Adipocyte (in vitro differentiated cells): ENCODE results near the gene AVPR2.

Experiments used
- DNase-seq: peaks from one replicate; pipeline ENCODE4 v3.0.0-alpha.2; 2015; ENCODE audit warnings: low read depth
- H3K27me3 ChIP-seq: replicated peaks from 2 replicates; pipeline ENCODE4 v1.7.0; 2013; ENCODE audit warnings: mild to moderate bottlenecking, low read length, moderate library complexity; ENCODE audit not compliant: control insufficient read depth, insufficient read depth
- H3K36me3 ChIP-seq: 2 replicates; pipeline ENCODE4 v1.7.0; 2013; ENCODE audit warnings: low read length, mild to moderate bottlenecking, moderate library complexity; ENCODE audit not compliant: control insufficient read depth, insufficient read depth, severe bottlenecking
- H3K4me1 ChIP-seq: 2 replicates; pipeline ENCODE4 v1.7.0; 2013; ENCODE audit warnings: mild to moderate bottlenecking, low read length, moderate library complexity; ENCODE audit not compliant: control insufficient read depth, insufficient read depth
- H3K4me3 ChIP-seq: 2 replicates; pipeline ENCODE4 v1.7.0; 2013; ENCODE audit warnings: mild to moderate bottlenecking, low read length, moderate library complexity
- H3K9ac ChIP-seq: 2 replicates; pipeline ENCODE4 v1.7.0; 2013; ENCODE audit warnings: mild to moderate bottlenecking, low read length, moderate library complexity
- H3K9me3 ChIP-seq: 2 replicates; pipeline ENCODE4 v1.7.0; 2013; ENCODE audit warnings: mild to moderate bottlenecking, low read length, moderate library complexity; ENCODE audit not compliant: control insufficient read depth

The AVPR2 gene

GRCh38 chrX:153865685-153866084, 38.8 kb upstream of the AVPR2 start:
- Histone ChIP-seq H3K27me3 (peaks cover 40% of the 10 kb centered on the region), H3K9ac (no peak overlapping the region), H3K4me3 (no peak overlapping the region), H3K9me3 (no peaks in the 10 kb centered on the region), H3K36me3 (no peaks in the 10 kb centered on the region), H3K4me1 (no peaks in the 10 kb centered on the region)
- no peak for DNase-seq

- H3K9ac ChIP-seq, result no peak overlapping the region
- H3K36me3 ChIP-seq, result no peaks in the 10 kb centered on the region
- no peaks in the 10 kb centered on the region for H3K4me1 ChIP-seq
- H3K4me3 ChIP-seq, result no peak overlapping the region
- no peaks in the 10 kb centered on the region for H3K9me3 ChIP-seq
- H3K27me3 ChIP-seq, result peaks cover 43% of the 10 kb centered on the region
- DNase-seq, result no peak
Observed at GRCh38 chrX:153866302-153867019, 38.0 kb upstream of the AVPR2 start.

- Histone ChIP-seq H3K4me3 (no peak overlapping the region), H3K36me3 (no peaks in the 10 kb centered on the region), H3K9me3 (no peaks in the 10 kb centered on the region), H3K27me3 (peaks cover 46% of the 10 kb centered on the region), H3K4me1 (no peaks in the 10 kb centered on the region), H3K9ac (no peak overlapping the region)
- DNase-seq, result no peak
Observed at GRCh38 chrX:153867139-153867538, 37.3 kb upstream of the AVPR2 start.

- no peaks in the 10 kb centered on the region for H3K4me1 ChIP-seq
- DNase-seq, result no peak
- peaks cover 47% of the 10 kb centered on the region for H3K27me3 ChIP-seq
- H3K9me3 ChIP-seq, result no peaks in the 10 kb centered on the region
- H3K9ac ChIP-seq, result no peak overlapping the region
- no peak overlapping the region for H3K4me3 ChIP-seq
- H3K36me3 ChIP-seq, result no peaks in the 10 kb centered on the region
Observed at GRCh38 chrX:153867671-153868070, 36.8 kb upstream of the AVPR2 start.

GRCh38 chrX:153868576-153869472, 35.6 kb upstream of the AVPR2 start:
- no peak for DNase-seq
- H3K36me3 ChIP-seq, result no peaks in the 10 kb centered on the region
- no peak overlapping the region for H3K4me3 ChIP-seq
- no peaks in the 10 kb centered on the region for H3K9me3 ChIP-seq
- H3K4me1 ChIP-seq, result no peaks in the 10 kb centered on the region
- H3K9ac ChIP-seq, result no peak overlapping the region
- H3K27me3 ChIP-seq, result peaks cover 41% of the 10 kb centered on the region

GRCh38 chrX:153869473-153870287, 34.8 kb upstream of the AVPR2 start:
- no peaks in the 10 kb centered on the region for H3K36me3 ChIP-seq
- peaks cover 44% of the 10 kb centered on the region for H3K27me3 ChIP-seq
- no peak for DNase-seq
- H3K9me3 ChIP-seq, result no peaks in the 10 kb centered on the region
- H3K9ac ChIP-seq, result no peak overlapping the region
- H3K4me1 ChIP-seq, result no peaks in the 10 kb centered on the region
- no peak overlapping the region for H3K4me3 ChIP-seq

- H3K9ac ChIP-seq, result no peak overlapping the region
- no peak overlapping the region for H3K4me3 ChIP-seq
- peaks cover 43% of the 10 kb centered on the region for H3K27me3 ChIP-seq
- no peaks in the 10 kb centered on the region for H3K9me3 ChIP-seq
- DNase-seq, result no peak
- no peaks in the 10 kb centered on the region for H3K36me3 ChIP-seq
- H3K4me1 ChIP-seq, result no peaks in the 10 kb centered on the region
Observed at GRCh38 chrX:153870288-153870690, 34.2 kb upstream of the AVPR2 start.

- no peak for DNase-seq
Observed at GRCh38 chrX:153870791-153871360, 33.6 kb upstream of the AVPR2 start.

GRCh38 chrX:153871451-153871850, 33.0 kb upstream of the AVPR2 start:
- Histone ChIP-seq H3K4me1 (no peaks in the 10 kb centered on the region), H3K36me3 (no peaks in the 10 kb centered on the region), H3K9ac (no peak overlapping the region), H3K4me3 (no peak overlapping the region), H3K27me3 (peaks cover 48% of the 10 kb centered on the region), H3K9me3 (no peaks in the 10 kb centered on the region)
- DNase-seq, result no peak

More at GRCh38 chrX:153870791-153871360, 33.6 kb upstream of the AVPR2 start:
- Histone ChIP-seq H3K9me3 (no peaks in the 10 kb centered on the region), H3K9ac (no peak overlapping the region), H3K27me3 (peaks cover 43% of the 10 kb centered on the region), H3K4me3 (no peak overlapping the region), H3K36me3 (no peaks in the 10 kb centered on the region), H3K4me1 (no peaks in the 10 kb centered on the region)

GRCh38 chrX:153871946-153872878, 32.3 kb upstream of the AVPR2 start:
- Histone ChIP-seq H3K4me3 (no peak overlapping the region), H3K9me3 (no peaks in the 10 kb centered on the region), H3K27me3 (peaks cover 46% of the 10 kb centered on the region), H3K9ac (no peak overlapping the region), H3K36me3 (no peaks in the 10 kb centered on the region), H3K4me1 (no peaks in the 10 kb centered on the region)
- DNase-seq, result no peak
